ENCODE data around the gene RARRES2.
A peak's percentile ranks its signal among the peaks of the same experiment; 100 is the strongest.
"Not testable (repeated sequence)": the region's sequence is repeated elsewhere in the genome, so short reads cannot be mapped to it uniquely, and the experiment has no call there.

The RARRES2 gene

DNA sequence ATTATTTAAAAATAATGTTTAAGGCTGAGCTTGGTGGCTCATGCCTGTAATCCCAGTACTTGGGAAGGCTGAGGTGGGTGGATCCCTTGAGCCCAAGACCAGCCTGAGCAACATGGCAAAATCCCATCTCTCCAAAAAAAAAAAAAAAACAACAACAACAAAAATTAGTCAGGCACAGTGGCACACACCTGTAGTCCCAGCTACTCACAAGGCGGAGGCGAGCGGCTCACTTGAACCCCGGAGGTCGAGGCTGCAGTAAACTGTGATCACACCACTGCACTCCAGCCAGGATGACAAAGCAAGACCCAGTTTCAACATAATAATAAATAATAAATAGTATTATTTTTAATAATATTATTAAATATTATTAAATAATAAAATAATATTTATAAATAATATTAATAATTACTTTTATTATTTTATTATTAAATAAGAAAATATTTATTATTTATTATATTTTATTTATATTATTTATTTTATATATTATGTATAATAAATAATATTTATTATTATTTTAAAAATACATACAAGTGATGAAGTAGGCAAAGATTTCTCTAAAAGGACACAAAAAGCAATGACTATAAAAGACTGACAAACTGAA lies 26.7 kb downstream of the RARRES2 start:
- no peak for DNase-seq

DNA sequence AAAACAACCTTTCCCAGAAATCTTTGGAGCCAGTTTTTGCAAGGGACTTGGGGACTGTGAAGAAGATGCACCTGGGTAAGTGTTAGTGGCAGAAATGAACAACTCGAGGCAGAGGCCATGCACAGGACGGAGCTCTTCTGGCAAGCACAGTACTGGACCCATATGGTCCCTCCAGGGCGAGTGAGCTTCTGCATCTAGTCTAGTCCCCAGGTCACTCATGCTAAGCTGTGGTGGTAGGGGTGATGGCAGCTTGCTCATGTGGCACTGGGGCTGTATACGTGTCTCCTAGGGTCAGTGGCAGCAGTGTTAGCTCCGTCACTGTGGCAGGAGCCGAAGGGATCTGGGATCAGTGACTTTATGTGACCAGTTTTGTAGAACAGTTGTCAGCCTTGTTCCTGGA lies 27.6 kb downstream of the RARRES2 start:
- no peak for DNase-seq

GRCh38 chr7:150313367-150313809 lies 28.0 kb downstream of the RARRES2 start:
- no peak for DNase-seq

DNA sequence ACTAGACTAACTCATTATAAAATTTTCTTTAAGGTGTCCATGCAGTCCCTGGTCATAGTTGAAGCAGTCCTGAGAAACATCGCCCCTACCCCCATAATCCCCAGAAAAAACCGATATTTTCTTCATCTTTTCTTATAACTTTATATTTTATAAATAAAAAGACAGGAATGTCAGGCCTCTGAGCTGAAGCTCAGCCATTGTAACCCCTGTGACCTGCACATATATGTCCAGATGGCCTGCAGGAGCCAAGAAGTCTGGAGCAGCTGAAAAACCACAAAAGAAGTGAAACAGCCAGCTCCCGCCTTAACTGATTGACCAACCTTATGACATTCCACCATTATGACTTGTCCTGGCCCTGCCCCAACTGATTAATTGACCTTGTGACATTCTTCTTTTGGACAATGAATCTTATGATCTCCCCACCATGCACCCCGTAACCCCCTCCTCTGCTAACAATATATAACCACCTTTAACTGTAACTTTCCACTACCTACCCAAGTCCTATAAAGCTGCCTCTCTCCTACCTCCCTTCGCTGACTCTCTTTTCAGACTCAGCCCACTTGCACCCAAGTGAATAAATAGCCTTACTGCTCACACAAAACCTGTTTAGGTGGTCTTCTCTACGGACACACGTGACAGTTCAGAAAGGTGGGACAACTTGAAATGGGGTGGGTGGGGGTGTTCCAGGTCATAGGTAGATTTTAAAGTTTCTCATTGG lies 28.6 kb downstream of the RARRES2 start:
- DNase-seq: peak; percentile 74

GRCh38 chr7:150311711-150312110 lies 29.7 kb downstream of the RARRES2 start:
- DNase-seq: no peak

DNA sequence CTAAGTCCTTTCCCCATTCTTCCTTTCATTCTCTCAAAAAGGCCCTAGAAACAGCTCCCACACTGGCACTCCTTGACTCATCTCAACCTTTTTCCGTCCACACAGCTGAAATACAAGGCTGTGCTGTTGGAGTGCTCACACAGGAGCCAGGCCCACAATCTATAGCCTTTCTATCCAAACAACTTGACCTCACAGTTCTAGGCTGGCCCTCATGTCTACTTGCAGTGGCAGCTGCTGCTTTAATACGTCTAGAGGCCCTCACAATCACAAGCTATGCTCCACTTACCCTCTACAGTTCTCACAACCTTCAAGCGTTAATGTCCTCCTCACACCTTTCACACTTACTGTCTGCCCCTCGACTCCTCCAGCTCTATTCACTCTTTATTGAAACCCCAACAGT lies 30.3 kb downstream of the RARRES2 start:
- DNase-seq: no peak

- DNase-seq: no peak
Observed at GRCh38 chr7:150308575-150308974, 32.9 kb downstream of the RARRES2 start.

- no peak for DNase-seq
Observed at GRCh38 chr7:150307904-150308303, 33.5 kb downstream of the RARRES2 start.

DNA sequence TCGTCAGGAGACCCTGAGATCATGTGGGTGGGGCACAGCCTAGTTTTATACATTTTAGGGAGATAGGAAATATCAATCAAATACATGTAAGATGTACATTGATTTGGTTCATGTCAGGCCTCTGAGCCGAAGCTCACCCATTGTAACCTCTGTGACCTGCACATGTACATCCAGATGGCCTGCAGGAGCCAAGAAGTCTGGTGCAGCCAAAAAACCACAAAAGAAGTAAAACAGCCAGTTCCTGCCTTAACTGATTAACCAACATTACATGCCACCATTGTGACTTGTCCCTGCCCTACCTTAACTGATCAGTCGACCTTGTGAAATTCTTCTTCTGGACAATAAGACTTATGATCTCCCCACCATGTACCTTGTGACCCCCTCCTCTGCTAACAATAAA lies 34.3 kb downstream of the RARRES2 start:
- no peak for DNase-seq

- DNase-seq: not testable (repeated sequence)
Observed at GRCh38 chr7:150306377-150306776, 35.1 kb downstream of the RARRES2 start.

DNA sequence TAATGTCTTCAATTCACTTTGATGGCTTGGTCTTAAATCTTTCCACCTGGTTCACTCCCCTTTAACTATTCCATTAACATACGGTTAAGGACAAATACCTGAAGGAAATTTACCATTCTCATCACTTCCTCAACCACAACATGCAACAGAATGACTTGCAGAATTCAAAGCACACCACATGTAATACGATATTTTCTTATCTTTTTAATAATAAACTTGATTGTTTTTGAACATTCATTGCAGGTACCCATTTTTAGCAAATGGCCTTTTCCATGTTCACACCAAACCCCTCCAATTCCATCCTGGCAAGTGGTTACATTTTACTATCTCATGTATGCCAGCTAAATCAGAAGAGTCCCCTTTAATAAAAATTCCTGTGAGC lies 35.5 kb downstream of the RARRES2 start:
- DNase-seq: not testable (repeated sequence)

- DNase-seq: not testable (repeated sequence)
Observed at GRCh38 chr7:150305259-150305902, 36.0 kb downstream of the RARRES2 start.

DNA sequence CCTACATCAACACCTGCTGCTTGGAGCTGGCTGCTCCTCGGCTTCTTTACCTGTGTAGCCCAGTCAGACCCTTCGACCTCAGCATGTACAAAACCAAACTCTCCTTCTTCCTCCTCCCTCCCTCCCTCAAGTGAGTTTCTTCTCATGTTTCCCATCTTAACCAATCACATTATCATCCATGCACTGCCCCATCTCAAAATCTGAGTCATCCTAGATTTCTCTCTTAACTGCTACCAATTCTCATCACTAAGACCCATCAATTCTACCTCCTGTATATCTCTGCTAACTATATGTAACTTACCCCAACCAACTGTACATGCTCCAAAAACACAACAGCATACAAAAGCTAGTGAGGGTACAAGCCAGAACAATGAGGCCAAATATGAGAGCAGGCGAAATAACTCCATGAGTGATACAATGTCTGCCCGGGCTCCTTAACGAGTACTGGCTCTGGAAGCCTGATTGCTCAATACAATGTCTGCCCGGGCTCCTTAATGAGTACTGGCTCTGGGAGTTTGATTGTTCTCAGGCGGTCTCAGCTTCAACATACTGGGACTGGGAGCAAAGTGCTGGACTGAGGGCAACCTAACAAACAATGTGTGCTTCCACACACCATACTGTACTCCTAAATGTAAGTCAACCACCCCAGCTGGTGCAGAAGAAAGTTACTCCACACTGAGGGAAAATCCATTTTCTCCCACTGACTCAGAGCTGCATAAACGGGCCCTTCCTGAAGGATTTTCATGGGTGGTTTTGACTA lies 36.8 kb downstream of the RARRES2 start:
- not testable (repeated sequence) for DNase-seq

- not testable (repeated sequence) for DNase-seq
Observed at GRCh38 chr7:150302908-150303310, 38.5 kb downstream of the RARRES2 start.

DNA sequence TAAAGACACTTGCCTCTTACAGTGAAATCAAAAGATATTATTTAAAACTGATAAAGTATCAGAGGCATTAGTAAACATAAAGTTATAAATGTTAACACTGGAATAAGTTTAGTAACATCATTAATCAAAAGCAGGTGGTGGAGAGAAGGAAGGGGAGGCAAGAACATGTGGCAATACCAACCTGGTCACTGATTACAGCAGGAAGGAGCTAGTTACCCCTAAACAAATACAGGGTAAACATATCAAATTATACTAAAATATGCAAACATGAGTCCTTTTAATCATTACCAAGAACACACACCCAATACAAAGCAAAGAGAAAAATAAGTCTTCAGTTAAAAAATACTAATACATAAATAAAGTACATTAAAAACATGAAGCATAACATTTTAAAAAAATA lies 43.5 kb downstream of the RARRES2 start:
- not testable (repeated sequence) for DNase-seq

- not testable (repeated sequence) for DNase-seq
Observed at GRCh38 chr7:150296802-150297201, 44.6 kb downstream of the RARRES2 start.

- not testable (repeated sequence) for DNase-seq
Observed at GRCh38 chr7:150295614-150296013, 45.8 kb downstream of the RARRES2 start.

DNA sequence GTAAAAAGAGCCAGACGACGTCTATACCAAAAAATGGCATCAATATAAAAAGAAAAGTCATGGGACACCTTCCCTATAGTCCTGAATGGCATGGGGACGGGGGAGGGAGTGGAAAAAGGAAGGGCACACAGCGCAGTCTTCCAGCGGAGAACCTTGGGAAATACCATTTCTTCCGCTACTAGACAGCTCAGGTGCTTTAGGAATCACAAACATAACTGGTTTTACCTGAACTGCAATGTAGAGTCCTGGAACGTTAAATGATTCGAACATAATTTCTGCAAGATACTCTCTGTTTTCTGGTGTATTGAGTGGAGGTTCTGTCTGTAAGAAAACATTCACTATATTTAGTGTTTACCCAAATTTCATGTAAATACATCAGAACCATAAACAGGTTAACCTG lies 46.4 kb downstream of the RARRES2 start:
- DNase-seq: not testable (repeated sequence)

DNA sequence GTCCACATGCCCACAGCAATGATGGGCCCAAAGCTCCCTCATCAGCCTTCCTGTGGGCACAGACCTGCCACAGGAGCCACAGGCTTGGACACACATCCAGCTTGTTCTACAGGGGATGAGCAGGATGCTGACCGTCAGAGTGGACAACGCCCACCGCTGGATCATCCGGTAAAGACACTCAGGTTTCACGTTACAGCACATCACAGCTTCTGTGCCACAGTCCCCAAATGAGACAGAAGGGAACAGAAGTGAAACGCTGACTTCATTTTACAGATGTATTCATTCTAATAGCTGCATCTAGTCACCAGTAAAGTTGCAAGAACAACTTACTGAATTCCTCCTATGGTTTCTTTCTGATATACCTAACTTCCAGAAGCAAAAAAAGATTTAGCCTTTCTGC lies 51.1 kb downstream of the RARRES2 start:
- not testable (repeated sequence) for DNase-seq

GRCh38 chr7:150288816-150289215 lies 52.6 kb downstream of the RARRES2 start:
- not testable (repeated sequence) for DNase-seq
